ENCODE results near the gene RAB4A. TPM values are rescaled to one million over a fixed set of nuclear protein-coding genes. Genes with fewer than 3 reads are reported as not detected.

RAB4A gene
- total and polyA plus RNA-seq, 2 of the 13 experiments (the other 11 are each of a cell fraction or from before 2014, with no cell fraction given) = 56.0 to 80.1 TPM

- no TSS peak for BruUV-seq (replicated peaks)
- peaks cover 13% of the 10 kb centered on the region for H3K79me2 ChIP-seq (ENCODE audit: insufficient read depth, low read length)
- no peak overlapping the region for H3K4me3 ChIP-seq (replicated peaks in 1 of 3; ENCODE audit: insufficient read depth in 1 of 3, low read depth in 2 of 3, low read length in 3 of 3)
- peaks cover 41% of the 10 kb centered on the region for H3K4me1 ChIP-seq (ENCODE audit: insufficient read depth, low read length)
- in situ Hi-C loops (cut with HindIII; ENCODE audit: extremely low pct_ligation_motif_present, low pct_unique_long_range_greater_than_20kb) = no loop called here
- no peaks in the 10 kb centered on the region for H4K20me1 ChIP-seq (ENCODE audit: insufficient read depth, low read length)
- H3K9ac ChIP-seq (ENCODE audit: insufficient read depth, low read depth, low read length) = no peak overlapping the region
- H3K27me3 ChIP-seq (ENCODE audit: control insufficient read depth in 1 of 2, insufficient read depth in 2 of 2, low read length in 2 of 2) = no peaks in the 10 kb centered on the region
- H3K4me2 ChIP-seq (ENCODE audit: low read depth, low read length) = no peak overlapping the region
- H3K27ac ChIP-seq (ENCODE audit: extremely low read length, insufficient read depth, low read length) = no peak overlapping the region
- H2AFZ ChIP-seq (ENCODE audit: low read length) = no peak overlapping the region
- no peaks in the 10 kb centered on the region for H3K9me3 ChIP-seq (ENCODE audit: low read length)
- ATAC-seq (peak; percentile 28), FAIRE-seq (no peak), DNase-seq (ENCODE audit: low spot score) (no peak)
- ChIA-PET POLR2A (no interaction called here), CTCF (ENCODE audit: low intra/inter-chr PET ratio, low total read pairs) (no interaction called here)
- intact Hi-C loops (cut with micrococcal nuclease; ENCODE audit: unreplicated experiment) = no loop called here
- peaks cover 9 to 40% of the 10 kb centered on the region in 2 experiments; a peak in 4 of 5 replicates for H3K36me3 ChIP-seq (replicated peaks in 1 of 2; ENCODE audit: control insufficient read depth in 1 of 2, insufficient read depth in 2 of 2, low read length in 2 of 2)
- 98% methylated on average over 10 of the region's 10 CpGs for WGBS (ENCODE audit: low lambda C conversion rate)
- no peak for TF ChIP-seq PHF21A (CRISPR knock-in tag; IDR thresholded peaks at IDR 0.05)
- TF ChIP-seq SPEN (CRISPR knock-in tag; IDR thresholded peaks at IDR 0.05; ENCODE audit: low read depth) = no peak
- no peak for TF ChIP-seq KMT2B (CRISPR knock-in tag; IDR thresholded peaks at IDR 0.05)
- TF ChIP-seq ZBTB44 (CRISPR knock-in tag; IDR thresholded peaks at IDR 0.05) = no peak
- no peak for TF ChIP-seq ZNF644 (CRISPR knock-in tag; IDR thresholded peaks at IDR 0.05; ENCODE audit: low read depth)
- no peak for TF ChIP-seq DNMT1 (CRISPR knock-in tag; IDR thresholded peaks at IDR 0.05)
- TF ChIP-seq DMAP1 (CRISPR knock-in tag; IDR thresholded peaks at IDR 0.05) = no peak
- TF ChIP-seq, protein P1, sequence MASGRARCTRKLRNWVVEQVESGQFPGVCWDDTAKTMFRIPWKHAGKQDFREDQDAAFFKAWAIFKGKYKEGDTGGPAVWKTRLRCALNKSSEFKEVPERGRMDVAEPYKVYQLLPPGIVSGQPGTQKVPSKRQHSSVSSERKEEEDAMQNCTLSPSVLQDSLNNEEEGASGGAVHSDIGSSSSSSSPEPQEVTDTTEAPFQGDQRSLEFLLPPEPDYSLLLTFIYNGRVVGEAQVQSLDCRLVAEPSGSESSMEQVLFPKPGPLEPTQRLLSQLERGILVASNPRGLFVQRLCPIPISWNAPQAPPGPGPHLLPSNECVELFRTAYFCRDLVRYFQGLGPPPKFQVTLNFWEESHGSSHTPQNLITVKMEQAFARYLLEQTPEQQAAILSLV (CRISPR knock-in tag; IDR thresholded peaks at IDR 0.05; ENCODE audit: borderline replicate concordance) = no peak
- no peak for TF ChIP-seq ZNF775 (CRISPR knock-in tag; IDR thresholded peaks at IDR 0.05; ENCODE audit: borderline replicate concordance)
- TF ChIP-seq PAF1 (CRISPR knock-in tag; IDR thresholded peaks at IDR 0.05) = peak; percentile 88
- peak; percentile 98 for TF ChIP-seq RBM22 (optimal IDR thresholded peaks at IDR 0.05; ENCODE audit: low read length)
- TF ChIP-seq AGO2 (optimal IDR thresholded peaks at IDR 0.05; ENCODE audit: low read depth, low read length) = peak; percentile 53
- no peak for TF ChIP-seq ZNF263 (CRISPR knock-in tag; IDR thresholded peaks at IDR 0.05)
- TF ChIP-seq ZNF790 (CRISPR knock-in tag; IDR thresholded peaks at IDR 0.05; ENCODE audit: borderline replicate concordance) = no peak
- TF ChIP-seq SALL2 (CRISPR knock-in tag; IDR thresholded peaks at IDR 0.05) = no peak
- no peak for TF ChIP-seq ZNF619 (CRISPR knock-in tag; IDR thresholded peaks at IDR 0.05)
- no peak for TF ChIP-seq HHEX (CRISPR knock-in tag; IDR thresholded peaks at IDR 0.05)
- TF ChIP-seq HNF4G (IDR thresholded peaks at IDR 0.05; ENCODE audit: borderline replicate concordance, low read depth, low read length) = no peak
- no peak for TF ChIP-seq HNF4G (CRISPR knock-in tag; IDR thresholded peaks at IDR 0.05; ENCODE audit: borderline replicate concordance, low read depth)
Measured at GRCh38 chr1:229293528-229294204, 22.8 kb downstream of the RAB4A start.

All from HepG2 (cell line).